GM12872 (cell line): Measurements from ENCODE around the gene SYNPR.

Experiments
- CTCF ChIP-seq: IDR thresholded peaks from 3 replicates; pipeline ENCODE4 v1.5.1; 2011; ENCODE audit warnings: low read depth, mild to moderate bottlenecking, low read length, moderate library complexity; ENCODE audit not compliant: insufficient read depth

Gene SYNPR

GRCh38 chr3:63471781-63472180 lies 193.7 kb downstream of the SYNPR start:
- no peak for TF ChIP-seq CTCF

GRCh38 chr3:63473641-63474166 lies 195.6 kb downstream of the SYNPR start:
- no peak for TF ChIP-seq CTCF

- TF ChIP-seq CTCF, result no peak
These were observed 196.9 kb downstream of the SYNPR start for GRCh38 chr3:63474828-63475518.

- TF ChIP-seq CTCF, result no peak
These were observed 199.5 kb downstream of the SYNPR start for GRCh38 chr3:63477494-63478129.

- no peak for TF ChIP-seq CTCF
These were observed 201.0 kb downstream of the SYNPR start for GRCh38 chr3:63478990-63479660.

- no peak for TF ChIP-seq CTCF
These were observed 201.5 kb downstream of the SYNPR start for GRCh38 chr3:63479661-63480035.

- TF ChIP-seq CTCF, result no peak
These were observed 203.5 kb downstream of the SYNPR start for GRCh38 chr3:63481627-63482026.
